HAP-1 (cell line): ENCODE data around the gene PLAGL2.

Experiments used
- DNase-seq, 2 experiments: peaks; one replicate each; pipeline ENCODE4 v3.0.0-alpha.2; 2016 to 2020; ENCODE audit warnings: low spot score in 2 of 2
- H3K27me3 ChIP-seq: fragments of 250-450 bp; sonication (Bioruptor Pico); 2 replicates; pipeline ENCODE4 v1.5.1; 2020; ENCODE audit warnings: low read depth, mild to moderate bottlenecking, moderate library complexity
- H3K36me3 ChIP-seq: fragments of 250-450 bp; sonication (Bioruptor Pico); replicated peaks from 2 replicates; pipeline ENCODE4 v1.5.1; 2020; ENCODE audit warnings: mild to moderate bottlenecking
- H3K4me1 ChIP-seq: fragments of 250-450 bp; sonication (Bioruptor Pico); 2 replicates; pipeline ENCODE4 v1.5.1; 2020; ENCODE audit warnings: mild to moderate bottlenecking
- H3K4me3 ChIP-seq: fragments of 250-450 bp; sonication (Bioruptor Pico); 2 replicates; pipeline ENCODE4 v1.5.1; 2020; ENCODE audit warnings: mild to moderate bottlenecking, moderate library complexity
- H3K9me3 ChIP-seq: fragments of 250-450 bp; sonication (Bioruptor Pico); 2 replicates; pipeline ENCODE4 v1.5.1; 2020; ENCODE audit warnings: mild to moderate bottlenecking, moderate library complexity
- in situ Hi-C: fragments of 300-500 bp; cut with MboI; formaldehyde crosslinking; loops from 3 replicates; pipeline ENCODE4 v1.14.3; 2020; ENCODE audit warnings: low sequenced_read_pairs, inconsistent platforms, mixed read lengths

The PLAGL2 gene

GRCh38 chr20:32236048-32236533 is 28.5 kb upstream of the PLAGL2 start:
- in situ Hi-C loops: no loop called here

GRCh38 chr20:32235331-32236047 is 27.9 kb upstream of the PLAGL2 start:
- Histone ChIP-seq H3K27me3 (no peaks in the 10 kb centered on the region), H3K9me3 (no peaks in the 10 kb centered on the region), H3K4me1 (peaks cover 8% of the 10 kb centered on the region), H3K4me3 (no peak overlapping the region), H3K36me3 (peaks cover 54% of the 10 kb centered on the region)
- in situ Hi-C loops: no loop called here
- DNase-seq: no peak

More at GRCh38 chr20:32236048-32236533, 28.5 kb upstream of the PLAGL2 start:
- Histone ChIP-seq H3K36me3 (peaks cover 48% of the 10 kb centered on the region), H3K4me3 (no peak overlapping the region), H3K4me1 (peaks cover 10% of the 10 kb centered on the region), H3K27me3 (0 out of 2 replicates have a peak, but pooled peaks cover 3% of the 10 kb centered on the region), H3K9me3 (no peaks in the 10 kb centered on the region)
- DNase-seq: no peak

GRCh38 chr20:32234135-32234808 is 26.7 kb upstream of the PLAGL2 start:
- no peaks in the 10 kb centered on the region for H3K4me1 ChIP-seq
- H3K4me3 ChIP-seq: no peak overlapping the region
- H3K36me3 ChIP-seq: peaks cover 59% of the 10 kb centered on the region
- no peaks in the 10 kb centered on the region for H3K9me3 ChIP-seq
- H3K27me3 ChIP-seq: no peaks in the 10 kb centered on the region
- in situ Hi-C loops: no loop called here
- DNase-seq: no peak

- no peak for DNase-seq
- Histone ChIP-seq H3K4me1 (no peaks in the 10 kb centered on the region), H3K36me3 (peaks cover 69% of the 10 kb centered on the region), H3K27me3 (no peaks in the 10 kb centered on the region), H3K4me3 (no peak overlapping the region), H3K9me3 (no peaks in the 10 kb centered on the region)
- in situ Hi-C loops: no loop called here
Observed at GRCh38 chr20:32233286-32233685, 25.7 kb upstream of the PLAGL2 start.

- Histone ChIP-seq H3K4me1 (no peaks in the 10 kb centered on the region), H3K4me3 (no peak overlapping the region), H3K27me3 (no peaks in the 10 kb centered on the region), H3K9me3 (no peaks in the 10 kb centered on the region), H3K36me3 (peaks cover 71% of the 10 kb centered on the region)
- no peak for DNase-seq
- in situ Hi-C loops: no loop called here
Observed at GRCh38 chr20:32232326-32232886, 24.9 kb upstream of the PLAGL2 start.

GRCh38 chr20:32231847-32232246 is 24.3 kb upstream of the PLAGL2 start:
- Histone ChIP-seq H3K4me3 (no peak overlapping the region), H3K27me3 (no peaks in the 10 kb centered on the region), H3K36me3 (peaks cover 70% of the 10 kb centered on the region), H3K9me3 (no peaks in the 10 kb centered on the region), H3K4me1 (no peaks in the 10 kb centered on the region)
- no peak for DNase-seq
- in situ Hi-C loops: no loop called here

- H3K36me3 ChIP-seq: peaks cover 64% of the 10 kb centered on the region
- DNase-seq: no peak
- in situ Hi-C loops: no loop called here
Observed at GRCh38 chr20:32231245-32231644, 23.7 kb upstream of the PLAGL2 start.

GRCh38 chr20:32230707-32231106 is 23.2 kb upstream of the PLAGL2 start:
- in situ Hi-C loops: no loop called here

More at GRCh38 chr20:32231245-32231644, 23.7 kb upstream of the PLAGL2 start:
- Histone ChIP-seq H3K4me1 (no peaks in the 10 kb centered on the region), H3K9me3 (no peaks in the 10 kb centered on the region), H3K27me3 (no peaks in the 10 kb centered on the region), H3K4me3 (no peak overlapping the region)

GRCh38 chr20:32229251-32229747 is 21.8 kb upstream of the PLAGL2 start:
- H3K9me3 ChIP-seq: no peaks in the 10 kb centered on the region
- no peaks in the 10 kb centered on the region for H3K27me3 ChIP-seq
- DNase-seq: no peak
- no peak overlapping the region for H3K4me3 ChIP-seq
- H3K4me1 ChIP-seq: no peaks in the 10 kb centered on the region
- in situ Hi-C loops: no loop called here
- peaks cover 53% of the 10 kb centered on the region for H3K36me3 ChIP-seq

More at GRCh38 chr20:32230707-32231106, 23.2 kb upstream of the PLAGL2 start:
- Histone ChIP-seq H3K36me3 (peaks cover 63% of the 10 kb centered on the region), H3K27me3 (no peaks in the 10 kb centered on the region), H3K9me3 (no peaks in the 10 kb centered on the region), H3K4me1 (no peaks in the 10 kb centered on the region), H3K4me3 (no peak overlapping the region)
- no peak for DNase-seq

- Histone ChIP-seq H3K36me3 (peaks cover 54% of the 10 kb centered on the region), H3K9me3 (no peaks in the 10 kb centered on the region), H3K27me3 (no peaks in the 10 kb centered on the region), H3K4me1 (no peaks in the 10 kb centered on the region), H3K4me3 (no peak overlapping the region)
- DNase-seq: no peak
- in situ Hi-C loops: no loop called here
Observed at GRCh38 chr20:32227744-32228688, 20.5 kb upstream of the PLAGL2 start.

GRCh38 chr20:32227306-32227705 is 19.8 kb upstream of the PLAGL2 start:
- in situ Hi-C loops: no loop called here
- no peaks in the 10 kb centered on the region for H3K27me3 ChIP-seq
- no peak for DNase-seq
- no peaks in the 10 kb centered on the region for H3K4me1 ChIP-seq
- H3K36me3 ChIP-seq: peaks cover 54% of the 10 kb centered on the region
- H3K4me3 ChIP-seq: no peak overlapping the region
- no peaks in the 10 kb centered on the region for H3K9me3 ChIP-seq

GRCh38 chr20:32226391-32226790 is 18.8 kb upstream of the PLAGL2 start:
- in situ Hi-C loops: no loop called here
- no peak for DNase-seq

GRCh38 chr20:32224463-32224862 is 16.9 kb upstream of the PLAGL2 start:
- peaks cover 51% of the 10 kb centered on the region for H3K36me3 ChIP-seq
- H3K4me1 ChIP-seq: no peaks in the 10 kb centered on the region
- in situ Hi-C loops: no loop called here
- no peaks in the 10 kb centered on the region for H3K27me3 ChIP-seq
- no peak overlapping the region for H3K4me3 ChIP-seq
- no peak for DNase-seq
- H3K9me3 ChIP-seq: no peaks in the 10 kb centered on the region

More at GRCh38 chr20:32226391-32226790, 18.8 kb upstream of the PLAGL2 start:
- H3K9me3 ChIP-seq: no peaks in the 10 kb centered on the region
- H3K27me3 ChIP-seq: no peaks in the 10 kb centered on the region
- peaks cover 50% of the 10 kb centered on the region for H3K36me3 ChIP-seq
- no peaks in the 10 kb centered on the region for H3K4me1 ChIP-seq
- no peak overlapping the region for H3K4me3 ChIP-seq
